HG03095 (cell line): ENCODE data around the gene ARHGAP40.

Experiments used
- ATAC-seq: cut with Tn5 transposase; IDR thresholded peaks from one replicate; pipeline ENCODE4 v1.9.1; 2021; ENCODE audit warnings: moderate library complexity; ENCODE audit not compliant: unreplicated experiment

ARHGAP40 gene

DNA sequence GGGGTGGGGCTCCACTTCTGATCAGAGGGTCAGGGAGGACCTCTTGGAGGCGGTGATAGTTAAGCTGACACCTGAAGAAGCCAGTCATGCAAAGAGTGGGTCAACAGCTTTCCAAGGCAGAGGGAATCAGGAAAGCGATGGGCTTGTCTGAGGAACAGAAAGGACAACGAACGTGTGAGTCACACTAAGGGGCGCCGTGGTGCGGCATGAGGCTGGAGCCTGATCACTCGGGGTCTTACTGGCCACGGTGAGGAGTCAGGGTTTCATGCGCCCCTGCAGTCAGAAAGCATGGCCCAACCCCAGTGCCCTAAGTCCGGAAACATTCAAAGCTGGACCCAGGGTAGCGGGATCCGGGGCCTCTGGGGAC is 72.1 kb downstream of the ARHGAP40 start:
- ATAC-seq, result peak; percentile 24

DNA sequence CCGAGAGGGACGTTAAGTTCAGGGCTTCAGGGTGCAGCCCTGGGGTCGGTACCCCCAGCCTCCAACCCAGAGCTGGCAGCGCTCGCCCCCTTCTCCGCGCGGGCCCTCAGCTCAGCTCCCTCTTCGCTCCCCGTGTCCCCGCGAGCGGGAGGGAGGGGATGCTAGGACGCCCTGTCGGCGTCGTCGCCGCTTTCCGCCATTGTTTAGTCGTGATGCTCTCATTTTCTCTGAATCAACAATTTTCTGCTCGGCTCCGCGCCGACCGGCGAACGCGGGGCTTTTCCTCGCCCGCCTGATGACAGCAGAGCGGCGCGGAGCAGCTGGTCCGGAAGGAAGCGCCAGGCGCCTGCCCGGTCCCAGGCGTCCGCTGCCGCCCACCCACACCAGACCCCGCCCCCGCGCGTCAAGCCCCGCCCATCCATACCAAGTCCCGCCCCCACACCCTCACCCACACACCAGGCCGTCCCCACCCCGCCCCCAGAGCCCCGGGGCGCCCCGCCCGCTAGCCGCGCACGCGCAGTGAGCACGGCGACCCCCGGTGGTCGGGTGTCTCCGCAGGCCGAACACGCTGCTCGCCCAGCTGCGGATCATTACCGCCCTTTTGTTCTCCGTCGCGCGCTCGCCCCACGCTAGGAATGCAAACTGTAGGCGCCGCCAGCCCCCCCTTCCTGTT is 72.6 kb downstream of the ARHGAP40 start:
- peak; percentile 65 for ATAC-seq

DNA sequence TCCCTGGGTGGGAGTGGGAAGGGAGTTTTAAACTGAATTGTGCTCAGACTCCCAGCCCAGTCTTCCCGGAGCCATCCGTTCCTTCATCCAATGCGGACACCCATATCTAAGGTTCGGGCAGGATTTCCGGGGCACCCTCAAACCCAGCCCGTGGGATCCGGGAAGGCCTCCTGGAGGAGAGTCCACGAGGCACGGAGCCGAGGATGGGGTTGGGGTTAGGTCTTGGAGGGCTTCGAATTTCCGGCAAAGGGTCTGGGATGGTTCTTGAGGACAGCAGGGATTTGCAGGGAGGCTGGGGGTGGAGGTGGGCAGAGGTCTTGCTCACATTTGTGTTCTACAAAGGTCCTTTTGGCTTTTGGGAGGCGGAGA is 73.1 kb downstream of the ARHGAP40 start:
- ATAC-seq, result no peak

DNA sequence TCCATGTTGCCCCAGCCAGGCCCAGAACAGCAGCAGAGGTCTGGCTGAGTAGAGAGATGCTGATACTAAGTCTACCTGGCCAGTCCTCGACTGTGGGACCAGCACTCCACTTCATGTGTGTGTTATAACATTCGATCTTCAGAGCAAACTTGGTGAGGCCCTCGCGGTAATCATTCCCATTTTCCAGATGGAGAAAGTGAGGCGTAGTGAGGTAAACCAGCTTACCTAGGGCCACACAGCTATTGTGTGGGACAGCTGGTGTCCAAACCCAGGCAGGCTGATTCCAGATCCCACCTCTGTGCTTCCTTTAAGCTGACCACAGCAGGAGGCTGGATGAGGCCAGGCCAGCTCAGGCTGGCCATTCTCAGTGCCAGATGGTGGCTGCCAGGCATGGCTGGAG is 75.0 kb downstream of the ARHGAP40 start:
- ATAC-seq, result no peak

DNA sequence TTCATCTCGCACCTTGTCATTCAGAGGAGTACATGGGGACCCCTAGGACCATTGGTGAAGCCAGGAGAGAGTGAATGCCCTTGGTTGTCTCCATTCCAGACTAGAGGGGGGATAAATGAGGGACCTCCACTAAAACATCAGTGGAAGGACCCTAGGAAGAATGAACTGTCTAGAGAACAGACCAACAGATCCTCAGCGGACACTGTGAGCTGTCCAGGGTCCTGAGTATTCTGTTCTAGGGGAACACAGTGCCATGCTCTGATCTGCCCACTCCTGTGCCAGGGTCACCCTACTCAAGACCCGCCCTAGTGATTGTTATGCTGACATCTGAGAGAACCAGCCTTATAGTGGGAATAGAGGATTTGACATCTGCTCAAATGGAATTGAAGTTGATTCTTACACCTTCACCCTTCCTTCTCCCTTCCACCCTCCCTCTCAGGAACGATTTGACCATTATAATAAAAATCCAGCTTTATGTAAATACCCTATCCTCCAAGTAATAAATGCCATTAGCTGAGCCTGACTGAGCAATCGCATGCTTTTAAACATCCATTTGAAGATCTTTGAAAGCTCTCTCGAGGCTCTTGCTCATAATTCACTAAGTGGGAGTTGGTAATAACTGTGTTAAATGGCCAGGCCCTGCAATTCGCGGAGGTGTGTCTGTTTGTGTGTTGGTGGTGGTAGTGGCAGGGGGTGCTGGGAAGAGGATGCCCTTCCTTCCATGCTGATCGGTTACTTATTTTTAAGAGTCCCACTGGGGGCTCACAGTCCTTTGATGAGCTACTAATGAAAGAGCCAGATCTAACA is 79.1 kb downstream of the ARHGAP40 start:
- no peak for ATAC-seq

DNA sequence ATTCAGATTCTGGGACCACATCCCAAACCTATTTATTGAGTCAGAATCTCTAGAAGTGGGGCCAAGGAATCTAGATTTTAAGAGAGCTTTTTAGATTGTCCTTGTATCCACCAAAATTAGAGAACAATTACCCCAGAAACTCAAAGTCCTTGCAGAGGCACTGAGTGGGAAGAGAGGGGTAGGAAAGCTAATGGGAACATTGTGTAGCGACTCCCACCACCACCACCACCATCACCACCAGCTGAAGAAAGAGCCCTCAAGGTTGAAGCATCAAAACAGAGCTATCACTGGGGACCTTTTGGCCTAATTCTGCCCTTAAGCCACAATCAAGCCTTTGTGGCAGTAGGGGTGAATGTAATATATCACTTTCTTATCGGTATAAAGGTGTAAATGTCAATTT is 83.7 kb downstream of the ARHGAP40 start:
- ATAC-seq, result no peak

DNA sequence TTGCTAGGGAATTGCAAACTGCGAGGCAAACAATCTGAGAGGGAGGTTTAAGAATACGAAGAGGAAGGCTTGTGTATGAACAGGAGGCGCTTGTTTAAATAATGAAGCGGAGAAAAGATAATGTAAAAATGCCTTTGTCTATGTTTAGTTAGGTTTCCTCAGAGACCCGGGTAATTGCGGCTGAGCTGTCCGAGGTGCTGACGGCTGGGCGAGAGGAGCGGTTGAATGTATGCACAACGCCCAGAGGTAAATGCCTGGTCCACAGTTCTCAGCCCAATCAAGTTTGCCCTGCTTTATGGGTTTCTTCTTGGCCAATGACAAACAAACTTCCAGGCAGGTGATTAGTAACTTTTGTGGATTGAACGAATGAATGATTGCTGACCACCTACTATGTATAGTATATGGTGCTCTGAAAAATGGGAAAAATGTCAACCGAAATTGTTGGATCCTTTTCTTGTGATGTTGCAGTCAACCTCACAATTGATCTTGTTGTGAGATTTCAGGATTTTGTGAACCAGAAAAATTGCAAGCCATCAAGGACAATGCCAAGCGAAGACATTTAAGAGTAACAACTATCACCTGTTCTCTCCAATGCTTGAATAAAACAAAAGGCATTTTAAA is 84.4 kb downstream of the ARHGAP40 start:
- ATAC-seq, result no peak

DNA sequence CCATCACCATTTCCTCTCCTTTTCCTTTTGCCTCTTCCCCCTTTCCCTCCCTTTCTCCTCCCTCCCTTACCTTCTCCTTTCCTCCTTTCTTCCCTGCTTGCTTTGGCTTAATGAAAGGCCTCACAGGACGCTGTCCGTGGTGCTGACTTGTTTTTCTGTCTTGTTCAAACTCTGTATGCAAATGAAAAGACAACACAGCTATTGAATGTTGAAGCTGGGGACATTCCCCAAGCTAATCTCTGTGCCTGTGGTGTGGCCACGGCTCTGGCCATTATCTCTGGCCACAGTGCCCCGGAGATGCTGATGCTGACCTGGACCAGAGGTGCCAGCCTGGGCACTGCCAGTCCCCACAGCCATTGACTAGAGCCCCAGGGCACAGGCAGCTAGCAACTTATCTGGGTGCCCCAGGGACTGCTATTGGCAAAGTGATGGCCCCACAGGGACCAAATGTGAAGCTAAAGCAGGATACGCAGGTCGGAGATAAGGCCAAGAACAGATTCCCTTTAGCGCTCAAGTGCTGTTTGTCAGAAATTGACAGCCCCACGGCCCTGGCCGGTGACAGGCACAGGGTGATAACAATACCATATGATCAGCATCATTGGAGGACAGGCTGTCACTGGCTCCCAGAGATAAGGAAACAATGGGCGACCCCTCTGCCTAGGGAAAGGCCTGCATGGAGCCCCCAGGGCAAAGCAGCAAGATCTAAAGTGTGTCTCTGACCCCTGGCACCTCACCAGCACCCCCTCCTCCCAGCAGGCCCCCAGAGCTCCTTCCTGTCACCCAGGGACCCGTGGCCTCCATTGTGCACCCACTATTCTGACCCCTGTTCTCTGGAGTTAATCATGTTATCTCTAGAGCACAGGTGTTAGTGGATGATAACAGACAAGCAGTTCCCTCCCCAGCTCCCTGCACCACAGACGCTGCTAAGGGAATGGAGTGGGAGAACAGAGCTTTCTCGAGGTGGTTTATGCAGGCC is 91.1 kb downstream of the ARHGAP40 start:
- ATAC-seq, result no peak

DNA sequence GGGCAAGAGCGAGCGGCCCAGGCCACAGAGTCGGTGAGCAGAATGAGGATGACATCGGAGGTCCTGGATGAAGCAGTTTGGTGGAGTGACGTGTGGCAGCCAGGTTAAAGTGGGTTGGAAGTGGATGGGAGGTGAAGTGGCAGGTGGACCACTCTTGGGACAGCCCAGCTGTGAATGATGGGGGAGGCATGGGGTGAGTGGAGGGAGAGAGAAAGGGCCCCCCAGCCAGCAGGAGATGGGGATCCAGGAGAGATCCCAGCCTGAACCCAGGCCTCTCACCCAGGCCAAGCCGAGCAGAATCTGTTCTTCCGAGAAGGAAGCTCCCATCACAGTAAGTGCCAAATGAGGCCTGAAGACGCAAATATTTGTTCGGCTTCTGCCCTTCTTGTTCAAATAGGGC is 95.7 kb downstream of the ARHGAP40 start:
- ATAC-seq, result no peak

DNA sequence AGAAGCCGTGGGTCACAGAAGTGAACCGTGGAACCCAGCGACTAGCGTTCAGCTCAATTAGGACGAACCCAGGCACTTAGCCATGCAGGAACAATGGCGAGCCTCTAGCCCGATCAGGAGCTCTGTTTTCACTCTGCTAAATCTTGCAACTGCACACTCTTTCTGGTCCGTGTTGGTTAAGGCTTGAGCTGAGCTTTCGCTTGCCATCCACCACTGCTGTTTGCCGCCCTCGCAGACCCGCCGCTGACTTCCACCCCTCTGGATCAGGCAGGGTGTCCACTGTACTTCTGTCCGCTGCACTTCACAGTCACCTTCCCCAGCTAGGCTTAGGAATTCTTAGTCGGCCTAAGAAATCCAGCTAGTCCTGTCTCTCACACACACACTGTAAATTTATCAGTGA is 96.9 kb downstream of the ARHGAP40 start:
- no peak for ATAC-seq

DNA sequence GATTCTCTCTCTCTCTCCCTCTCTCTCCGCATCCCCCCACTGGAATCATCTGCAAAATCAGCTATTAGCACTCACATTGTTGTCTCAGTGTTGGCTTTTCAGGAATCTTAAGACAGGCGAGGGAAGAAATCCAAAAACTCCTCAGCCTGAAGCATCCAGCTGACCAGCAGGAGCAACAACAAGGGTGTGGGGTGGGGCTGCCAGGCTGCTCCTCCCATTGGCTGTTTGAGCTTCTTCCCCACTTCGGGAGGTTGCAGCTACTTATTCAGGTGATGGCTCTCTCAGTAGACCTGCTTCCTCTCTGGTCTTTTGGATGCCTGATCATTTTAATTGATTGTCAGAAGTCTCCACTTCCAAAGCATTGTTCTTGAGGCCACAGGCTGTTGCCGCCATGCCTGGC is 98.5 kb downstream of the ARHGAP40 start:
- ATAC-seq, result no peak
